ENCODE results near the gene NRXN3.

GRCh38 chr14:79044894-79045624, 874.9 kb downstream of the NRXN3 start:
- TF ChIP-seq POLR2A (IDR thresholded peaks at IDR 0.05; ENCODE audit: insufficient read depth in 1 of 2, low read depth in 2 of 2, low read length in 2 of 2) (no peak), CBFB (CRISPR knock-in tag; IDR thresholded peaks at IDR 0.05) (no peak), PAF1 (CRISPR knock-in tag; IDR thresholded peaks at IDR 0.05) (no peak), ZNF414 (CRISPR knock-in tag; IDR thresholded peaks at IDR 0.05) (no peak), POLR2G (IDR thresholded peaks at IDR 0.05; ENCODE audit: low read depth, low read length) (no peak)

Data from HepG2 (cell line).